K562 (cell line): ENCODE data around the gene KIR3DL2.

Experiments used
- BCOR ChIP-seq: fragments of 450-650 bp; IDR thresholded peaks from 2 replicates; pipeline ENCODE4 v1.6.1; 2016
- CCAR2 ChIP-seq: fragments of 200-400 bp; formaldehyde crosslinking; IDR thresholded peaks from 2 replicates; pipeline ENCODE4 v1.6.1; 2017; ENCODE audit warnings: mild to moderate bottlenecking, low read depth, low read length
- EZH2 ChIP-seq: IDR thresholded peaks from 2 replicates; pipeline ENCODE4 v1.6.1; 2012; ENCODE audit warnings: low read depth, mild to moderate bottlenecking, inconsistent platforms, low read length, borderline replicate concordance
- HLTF ChIP-seq: fragments of 450-650 bp; IDR thresholded peaks from 2 replicates; pipeline ENCODE4 v1.6.1; 2016
- RCOR1 ChIP-seq, 2 experiments: IDR thresholded peaks; 2 replicates each; pipeline ENCODE4 v1.6.1; 2012; ENCODE audit warnings: low read depth in 2 of 2, low read length in 2 of 2, borderline replicate concordance in 1 of 2, improper control_type of control experiment in 1 of 2
- SMC3 ChIP-seq: conservative IDR thresholded peaks from 2 replicates; pipeline ENCODE4 v1.6.1; 2011; ENCODE audit warnings: low read depth, low read length, improper control_type of control experiment; ENCODE audit not compliant: insufficient read depth
- TSC22D4 ChIP-seq: fragments of 450-650 bp; IDR thresholded peaks from 2 replicates; pipeline ENCODE4 v1.6.1; 2016; ENCODE audit warnings: missing genetic modification characterization, missing biosample characterization, control low read depth
- ZNF24 ChIP-seq: fragments of 450-650 bp; IDR thresholded peaks from 2 replicates; pipeline ENCODE4 v1.6.1; 2016
- TF ChIP-seq, protein P1 (sequence below), 2 experiments: IDR thresholded peaks; 2 replicates each; pipeline ENCODE4 v1.6.1; 2012; ENCODE audit warnings: improper control_type of control experiment in 2 of 2, low read depth in 2 of 2, low read length in 2 of 2, borderline replicate concordance in 1 of 2
- TF ChIP-seq, protein P2 (sequence below), 3 experiments: IDR thresholded peaks in 2 of 3; conservative IDR thresholded peaks in 1 of 3; 2 replicates each; pipeline ENCODE4 v1.5.1; 2011 to 2012; ENCODE audit warnings: low read length in 3 of 3, mild to moderate bottlenecking in 3 of 3, control low read depth in 2 of 3, improper control_type of control experiment in 1 of 3, inconsistent platforms in 1 of 3, low read depth in 1 of 3, mixed read lengths in 1 of 3, moderate library complexity in 1 of 3; ENCODE audit not compliant: insufficient read depth in 2 of 3
- TF ChIP-seq, protein P3 (sequence below), 2 experiments: fragments of 450-650 bp; formaldehyde crosslinking in 1 of 2; IDR thresholded peaks; 2 replicates each; pipeline versions ENCODE4 v1.4.0 to v1.6.1; 2014 to 2020; ENCODE audit warnings: mild to moderate bottlenecking in 2 of 2, borderline replicate concordance in 1 of 2, low read depth in 1 of 2

DNA sequence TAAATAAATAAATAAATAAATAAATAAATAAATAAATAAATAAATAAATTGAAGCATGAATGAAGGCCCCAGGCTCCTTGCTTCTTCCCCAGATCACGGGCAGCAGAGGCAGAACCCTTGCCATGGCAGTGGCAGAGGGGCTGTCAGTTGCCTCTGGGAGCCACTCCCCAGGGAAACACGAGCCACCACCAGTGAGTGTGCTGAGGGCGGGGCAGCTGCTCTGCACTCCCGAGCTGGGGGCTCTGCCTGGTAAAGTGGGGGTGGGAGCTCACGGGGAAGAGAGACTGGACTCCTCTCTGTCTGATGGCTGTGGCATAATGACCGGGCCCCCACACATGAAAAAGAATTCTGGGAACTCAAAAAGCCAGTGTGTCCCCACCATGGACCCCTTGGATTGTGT, 31.6 kb downstream of the KIR3DL2 start:
- no peak for TF ChIP-seq SMC3
- TF ChIP-seq, protein P1, sequence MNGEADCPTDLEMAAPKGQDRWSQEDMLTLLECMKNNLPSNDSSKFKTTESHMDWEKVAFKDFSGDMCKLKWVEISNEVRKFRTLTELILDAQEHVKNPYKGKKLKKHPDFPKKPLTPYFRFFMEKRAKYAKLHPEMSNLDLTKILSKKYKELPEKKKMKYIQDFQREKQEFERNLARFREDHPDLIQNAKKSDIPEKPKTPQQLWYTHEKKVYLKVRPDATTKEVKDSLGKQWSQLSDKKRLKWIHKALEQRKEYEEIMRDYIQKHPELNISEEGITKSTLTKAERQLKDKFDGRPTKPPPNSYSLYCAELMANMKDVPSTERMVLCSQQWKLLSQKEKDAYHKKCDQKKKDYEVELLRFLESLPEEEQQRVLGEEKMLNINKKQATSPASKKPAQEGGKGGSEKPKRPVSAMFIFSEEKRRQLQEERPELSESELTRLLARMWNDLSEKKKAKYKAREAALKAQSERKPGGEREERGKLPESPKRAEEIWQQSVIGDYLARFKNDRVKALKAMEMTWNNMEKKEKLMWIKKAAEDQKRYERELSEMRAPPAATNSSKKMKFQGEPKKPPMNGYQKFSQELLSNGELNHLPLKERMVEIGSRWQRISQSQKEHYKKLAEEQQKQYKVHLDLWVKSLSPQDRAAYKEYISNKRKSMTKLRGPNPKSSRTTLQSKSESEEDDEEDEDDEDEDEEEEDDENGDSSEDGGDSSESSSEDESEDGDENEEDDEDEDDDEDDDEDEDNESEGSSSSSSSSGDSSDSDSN (IDR thresholded peaks at IDR 0.05; ENCODE audit: borderline replicate concordance in 1 of 2, low read depth in 2 of 2, low read length in 2 of 2), result no peak
- no peak for TF ChIP-seq HLTF
- TF ChIP-seq TSC22D4 (tag), result no peak
- TF ChIP-seq RCOR1 (IDR thresholded peaks at IDR 0.05; ENCODE audit: borderline replicate concordance in 1 of 2, low read depth in 2 of 2, low read length in 2 of 2), result no peak
- TF ChIP-seq, protein P2, sequence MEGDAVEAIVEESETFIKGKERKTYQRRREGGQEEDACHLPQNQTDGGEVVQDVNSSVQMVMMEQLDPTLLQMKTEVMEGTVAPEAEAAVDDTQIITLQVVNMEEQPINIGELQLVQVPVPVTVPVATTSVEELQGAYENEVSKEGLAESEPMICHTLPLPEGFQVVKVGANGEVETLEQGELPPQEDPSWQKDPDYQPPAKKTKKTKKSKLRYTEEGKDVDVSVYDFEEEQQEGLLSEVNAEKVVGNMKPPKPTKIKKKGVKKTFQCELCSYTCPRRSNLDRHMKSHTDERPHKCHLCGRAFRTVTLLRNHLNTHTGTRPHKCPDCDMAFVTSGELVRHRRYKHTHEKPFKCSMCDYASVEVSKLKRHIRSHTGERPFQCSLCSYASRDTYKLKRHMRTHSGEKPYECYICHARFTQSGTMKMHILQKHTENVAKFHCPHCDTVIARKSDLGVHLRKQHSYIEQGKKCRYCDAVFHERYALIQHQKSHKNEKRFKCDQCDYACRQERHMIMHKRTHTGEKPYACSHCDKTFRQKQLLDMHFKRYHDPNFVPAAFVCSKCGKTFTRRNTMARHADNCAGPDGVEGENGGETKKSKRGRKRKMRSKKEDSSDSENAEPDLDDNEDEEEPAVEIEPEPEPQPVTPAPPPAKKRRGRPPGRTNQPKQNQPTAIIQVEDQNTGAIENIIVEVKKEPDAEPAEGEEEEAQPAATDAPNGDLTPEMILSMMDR (IDR thresholded peaks at IDR 0.05 in 2 of 3, conservative IDR thresholded peaks at IDR 0.05 in 1 of 3; ENCODE audit: insufficient read depth in 2 of 3, low read depth in 1 of 3, low read length in 3 of 3), result no peak
- no peak for TF ChIP-seq BCOR
- TF ChIP-seq ZNF24, result no peak
- TF ChIP-seq EZH2, result no peak
- TF ChIP-seq, protein P3, sequence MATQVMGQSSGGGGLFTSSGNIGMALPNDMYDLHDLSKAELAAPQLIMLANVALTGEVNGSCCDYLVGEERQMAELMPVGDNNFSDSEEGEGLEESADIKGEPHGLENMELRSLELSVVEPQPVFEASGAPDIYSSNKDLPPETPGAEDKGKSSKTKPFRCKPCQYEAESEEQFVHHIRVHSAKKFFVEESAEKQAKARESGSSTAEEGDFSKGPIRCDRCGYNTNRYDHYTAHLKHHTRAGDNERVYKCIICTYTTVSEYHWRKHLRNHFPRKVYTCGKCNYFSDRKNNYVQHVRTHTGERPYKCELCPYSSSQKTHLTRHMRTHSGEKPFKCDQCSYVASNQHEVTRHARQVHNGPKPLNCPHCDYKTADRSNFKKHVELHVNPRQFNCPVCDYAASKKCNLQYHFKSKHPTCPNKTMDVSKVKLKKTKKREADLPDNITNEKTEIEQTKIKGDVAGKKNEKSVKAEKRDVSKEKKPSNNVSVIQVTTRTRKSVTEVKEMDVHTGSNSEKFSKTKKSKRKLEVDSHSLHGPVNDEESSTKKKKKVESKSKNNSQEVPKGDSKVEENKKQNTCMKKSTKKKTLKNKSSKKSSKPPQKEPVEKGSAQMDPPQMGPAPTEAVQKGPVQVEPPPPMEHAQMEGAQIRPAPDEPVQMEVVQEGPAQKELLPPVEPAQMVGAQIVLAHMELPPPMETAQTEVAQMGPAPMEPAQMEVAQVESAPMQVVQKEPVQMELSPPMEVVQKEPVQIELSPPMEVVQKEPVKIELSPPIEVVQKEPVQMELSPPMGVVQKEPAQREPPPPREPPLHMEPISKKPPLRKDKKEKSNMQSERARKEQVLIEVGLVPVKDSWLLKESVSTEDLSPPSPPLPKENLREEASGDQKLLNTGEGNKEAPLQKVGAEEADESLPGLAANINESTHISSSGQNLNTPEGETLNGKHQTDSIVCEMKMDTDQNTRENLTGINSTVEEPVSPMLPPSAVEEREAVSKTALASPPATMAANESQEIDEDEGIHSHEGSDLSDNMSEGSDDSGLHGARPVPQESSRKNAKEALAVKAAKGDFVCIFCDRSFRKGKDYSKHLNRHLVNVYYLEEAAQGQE (IDR thresholded peaks at IDR 0.05; ENCODE audit: borderline replicate concordance), result no peak
- TF ChIP-seq, protein P3 (CRISPR knock-in tag; IDR thresholded peaks at IDR 0.05; ENCODE audit: low read depth), result no peak
- no peak for TF ChIP-seq CCAR2
